HEK293 (cell line): ENCODE data around the gene MCRIP2.
A peak's percentile ranks its signal among the peaks of the same experiment; 100 is the strongest.

Experiments
- CTCF ChIA-PET: fragments of 350-600 bp; formaldehyde crosslinking; extraction: SDS; loops from one replicate; lab custom pipeline; 2021; ENCODE audit warnings: antibody characterized with exemption; lab: Yijun Ruan, JAX
- POLR2A ChIA-PET: fragments of 300-600 bp; formaldehyde crosslinking; extraction: SDS; loops from one replicate; lab custom pipeline; 2020; ENCODE audit warnings: antibody characterized with exemption, inconsistent platforms; lab: Yijun Ruan, JAX
- H3K27ac ChIP-seq: fragments of 200-500 bp; sonication (Bioruptor generic); 2 replicates; pipeline ENCODE4 v1.5.1; 2014; ENCODE audit warnings: low read depth, low read length, control low read depth, inconsistent platforms; ENCODE audit errors: extremely low read depth
- H3K36me3 ChIP-seq, 2 experiments: fragments of 200-500 bp in 1 of 2; sonication (Bioruptor generic) in 1 of 2; 1 replicate in 1 of 2; 2 replicates in 1 of 2; pipeline ENCODE4 v1.5.1; 2014 to 2017; ENCODE audit warnings: inconsistent platforms in 2 of 2, low read length in 2 of 2; ENCODE audit not compliant: control insufficient read depth in 2 of 2, insufficient read depth in 1 of 2
- H3K4me1 ChIP-seq: fragments of 200-500 bp; sonication (Bioruptor generic); 2 replicates; pipeline ENCODE4 v1.5.1; 2014; ENCODE audit warnings: mild to moderate bottlenecking, low read length, inconsistent platforms; ENCODE audit not compliant: control insufficient read depth, insufficient read depth
- H3K4me3 ChIP-seq: 2 replicates; pipeline ENCODE4 v1.5.1; 2011; ENCODE audit warnings: low read depth, mild to moderate bottlenecking, control low read depth, low read length, moderate library complexity
- H3K9me3 ChIP-seq: fragments of 200-500 bp; sonication (Bioruptor generic); 2 replicates; pipeline ENCODE4 v1.5.1; 2014; ENCODE audit warnings: low read depth, low read length, inconsistent platforms; ENCODE audit not compliant: control insufficient read depth, insufficient read depth
- BCL11B ChIP-seq: fragments of 450-650 bp; formaldehyde crosslinking; IDR thresholded peaks from 2 replicates; pipeline ENCODE4 v1.5.1; 2016; ENCODE audit warnings: low read depth, missing biosample characterization, missing genetic modification characterization
- EGR2 ChIP-seq: fragments of 450-650 bp; formaldehyde crosslinking; IDR thresholded peaks from 2 replicates; pipeline ENCODE4 v1.5.1; 2016; ENCODE audit warnings: low read depth, missing biosample characterization, missing genetic modification characterization
- GLI2 ChIP-seq: fragments of 450-650 bp; formaldehyde crosslinking; IDR thresholded peaks from 2 replicates; pipeline ENCODE4; 2017; ENCODE audit warnings: missing biosample characterization, missing genetic modification characterization, low read depth, borderline replicate concordance
- GLIS1 ChIP-seq: fragments of 450-650 bp; formaldehyde crosslinking; IDR thresholded peaks from 2 replicates; pipeline ENCODE4 v1.5.1; 2016; ENCODE audit warnings: missing biosample characterization, missing genetic modification characterization
- GLIS2 ChIP-seq: fragments of 450-650 bp; formaldehyde crosslinking; IDR thresholded peaks from 2 replicates; pipeline ENCODE4 v1.5.1; 2016; ENCODE audit warnings: missing biosample characterization, missing genetic modification characterization
- MYNN ChIP-seq: fragments of 450-650 bp; formaldehyde crosslinking; IDR thresholded peaks from 2 replicates; pipeline ENCODE4 v1.5.1; 2016; ENCODE audit warnings: missing biosample characterization, missing genetic modification characterization, borderline replicate concordance
- TRIM28 ChIP-seq: IDR thresholded peaks from 2 replicates; pipeline ENCODE4 v1.6.1; 2011; ENCODE audit warnings: low read length, control low read depth, borderline replicate concordance
- ZBTB21 ChIP-seq: fragments of 450-650 bp; formaldehyde crosslinking; IDR thresholded peaks from 2 replicates; pipeline ENCODE4 v1.5.1; 2017; ENCODE audit warnings: missing biosample characterization, missing genetic modification characterization
- ZFHX2 ChIP-seq: fragments of 450-650 bp; formaldehyde crosslinking; conservative IDR thresholded peaks from 2 replicates; pipeline ENCODE4 v1.5.1; 2016; ENCODE audit warnings: missing biosample characterization, missing genetic modification characterization
- ZIC2 ChIP-seq: fragments of 450-650 bp; formaldehyde crosslinking; IDR thresholded peaks from 2 replicates; pipeline ENCODE4 v1.5.1; 2016; ENCODE audit warnings: missing biosample characterization, missing genetic modification characterization
- ZNF239 ChIP-seq: fragments of 450-650 bp; formaldehyde crosslinking; IDR thresholded peaks from 2 replicates; pipeline ENCODE4 v1.5.1; 2016; ENCODE audit warnings: missing biosample characterization, missing genetic modification characterization
- ZNF266 ChIP-seq: fragments of 450-650 bp; formaldehyde crosslinking; IDR thresholded peaks from 2 replicates; pipeline ENCODE4 v1.5.1; 2016; ENCODE audit warnings: missing biosample characterization, missing genetic modification characterization, low read depth
- ZNF548 ChIP-seq: fragments of 450-650 bp; formaldehyde crosslinking; IDR thresholded peaks from 2 replicates; pipeline ENCODE4 v1.5.1; 2016; ENCODE audit warnings: missing biosample characterization, missing genetic modification characterization
- ZNF621 ChIP-seq: fragments of 450-650 bp; formaldehyde crosslinking; IDR thresholded peaks from 2 replicates; pipeline ENCODE4 v1.5.1; 2017; ENCODE audit warnings: missing biosample characterization, missing genetic modification characterization
- ZNF624 ChIP-seq: fragments of 450-650 bp; formaldehyde crosslinking; IDR thresholded peaks from 2 replicates; pipeline ENCODE4 v1.5.1; 2017; ENCODE audit warnings: missing biosample characterization, missing genetic modification characterization
- TF ChIP-seq, protein P1 (sequence below): fragments of 450-650 bp; formaldehyde crosslinking; IDR thresholded peaks from 2 replicates; pipeline ENCODE4 v1.5.1; 2016; ENCODE audit warnings: missing biosample characterization, missing genetic modification characterization
- TF ChIP-seq, protein P2 (sequence below): fragments of 450-650 bp; formaldehyde crosslinking; IDR thresholded peaks from 2 replicates; pipeline ENCODE4 v1.5.1; 2017; ENCODE audit warnings: missing biosample characterization, mild to moderate bottlenecking, missing genetic modification characterization, moderate library complexity
- TF ChIP-seq, protein P3 (sequence below): fragments of 450-650 bp; formaldehyde crosslinking; IDR thresholded peaks from 2 replicates; pipeline ENCODE4 v1.5.1; 2017; ENCODE audit warnings: missing biosample characterization, missing genetic modification characterization

MCRIP2 gene

DNA sequence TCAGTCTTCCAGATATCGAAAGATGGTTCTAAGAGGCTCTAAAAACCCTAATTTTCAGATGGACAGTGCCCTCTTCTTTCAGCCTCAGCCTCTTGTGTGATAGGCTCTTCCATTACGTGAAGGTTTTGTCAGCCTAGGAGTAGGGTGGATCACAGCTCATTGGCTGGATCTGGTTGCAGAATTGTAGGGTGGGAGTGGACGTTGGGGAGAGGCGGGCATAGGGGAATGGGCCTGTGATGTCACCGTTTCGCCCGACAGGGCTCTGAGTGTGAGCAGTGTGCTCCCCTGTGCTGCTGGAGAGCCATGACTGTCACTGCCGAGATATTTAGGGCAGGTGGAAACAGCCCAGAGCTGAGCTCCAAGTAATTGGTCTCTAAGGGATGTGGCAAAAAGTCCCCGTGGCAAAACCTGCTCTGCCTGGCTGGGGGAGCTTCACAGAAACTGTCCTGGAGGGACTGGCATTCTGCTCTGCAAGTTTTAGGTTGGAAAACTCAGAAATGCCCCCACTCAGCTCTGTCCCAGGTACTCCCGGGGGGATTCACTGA is 17.0 kb upstream of the MCRIP2 start (continued):
- TF ChIP-seq, protein P1, sequence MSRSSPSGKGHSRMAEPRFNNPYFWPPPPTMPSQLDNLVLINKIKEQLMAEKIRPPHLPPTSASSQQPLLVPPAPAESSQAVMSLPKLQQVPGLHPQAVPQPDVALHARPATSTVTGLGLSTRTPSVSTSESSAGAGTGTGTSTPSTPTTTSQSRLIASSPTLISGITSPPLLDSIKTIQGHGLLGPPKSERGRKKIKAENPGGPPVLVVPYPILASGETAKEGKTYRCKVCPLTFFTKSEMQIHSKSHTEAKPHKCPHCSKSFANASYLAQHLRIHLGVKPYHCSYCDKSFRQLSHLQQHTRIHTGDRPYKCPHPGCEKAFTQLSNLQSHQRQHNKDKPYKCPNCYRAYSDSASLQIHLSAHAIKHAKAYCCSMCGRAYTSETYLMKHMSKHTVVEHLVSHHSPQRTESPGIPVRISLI (tag by site-specific recombination) = no peak

DNA sequence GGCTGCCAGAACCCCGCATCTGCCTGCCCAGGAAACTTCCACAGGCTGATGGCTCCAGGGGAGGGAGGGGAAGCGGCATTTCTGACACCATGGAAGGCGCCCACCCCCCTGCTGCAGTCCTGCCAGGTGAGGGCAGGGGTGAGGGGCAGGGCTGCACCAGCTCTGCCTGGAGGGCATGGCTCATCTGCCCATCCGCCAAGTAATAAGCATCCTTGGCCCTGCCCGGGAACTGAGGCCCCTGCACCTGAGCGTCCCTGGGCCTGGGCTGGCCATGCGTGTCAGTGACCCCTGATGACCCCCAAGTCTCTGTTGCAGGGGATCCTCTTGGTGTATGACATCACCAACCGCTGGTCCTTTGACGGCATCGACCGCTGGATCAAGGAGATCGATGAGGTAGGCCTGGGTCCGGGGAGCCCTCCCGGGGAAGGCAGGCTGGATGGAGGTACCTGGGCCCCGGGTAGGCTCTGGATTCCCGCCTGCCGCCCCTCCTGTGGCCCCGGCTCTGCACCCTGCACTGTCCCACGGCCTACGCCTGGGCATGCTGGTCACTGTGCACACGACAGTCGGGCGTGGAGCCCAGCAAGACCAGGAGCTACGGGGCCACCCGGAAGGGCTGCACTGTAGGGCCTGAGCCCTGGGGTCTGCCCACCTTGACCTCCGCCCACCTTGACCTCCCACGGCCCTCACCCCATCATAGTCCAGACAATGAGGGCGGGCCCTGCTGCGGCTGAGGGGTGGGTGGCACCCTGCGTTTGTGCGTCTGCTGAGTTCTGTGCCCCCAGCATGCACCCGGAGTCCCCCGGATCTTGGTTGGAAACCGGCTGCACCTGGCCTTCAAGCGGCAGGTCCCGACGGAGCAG is 16.3 kb upstream of the MCRIP2 start:
- CTCF ChIA-PET = interaction anchor here (0.6 to 1.3 kb wide), 4 partner anchors 27 to 124 kb away, joined by 3 to 4 read pairs (median 3); no protein-coding TSS in a partner anchor
- H3K4me1 ChIP-seq = no peaks in the 10 kb centered on the region; the same call in 1 of the 2 replicates

DNA sequence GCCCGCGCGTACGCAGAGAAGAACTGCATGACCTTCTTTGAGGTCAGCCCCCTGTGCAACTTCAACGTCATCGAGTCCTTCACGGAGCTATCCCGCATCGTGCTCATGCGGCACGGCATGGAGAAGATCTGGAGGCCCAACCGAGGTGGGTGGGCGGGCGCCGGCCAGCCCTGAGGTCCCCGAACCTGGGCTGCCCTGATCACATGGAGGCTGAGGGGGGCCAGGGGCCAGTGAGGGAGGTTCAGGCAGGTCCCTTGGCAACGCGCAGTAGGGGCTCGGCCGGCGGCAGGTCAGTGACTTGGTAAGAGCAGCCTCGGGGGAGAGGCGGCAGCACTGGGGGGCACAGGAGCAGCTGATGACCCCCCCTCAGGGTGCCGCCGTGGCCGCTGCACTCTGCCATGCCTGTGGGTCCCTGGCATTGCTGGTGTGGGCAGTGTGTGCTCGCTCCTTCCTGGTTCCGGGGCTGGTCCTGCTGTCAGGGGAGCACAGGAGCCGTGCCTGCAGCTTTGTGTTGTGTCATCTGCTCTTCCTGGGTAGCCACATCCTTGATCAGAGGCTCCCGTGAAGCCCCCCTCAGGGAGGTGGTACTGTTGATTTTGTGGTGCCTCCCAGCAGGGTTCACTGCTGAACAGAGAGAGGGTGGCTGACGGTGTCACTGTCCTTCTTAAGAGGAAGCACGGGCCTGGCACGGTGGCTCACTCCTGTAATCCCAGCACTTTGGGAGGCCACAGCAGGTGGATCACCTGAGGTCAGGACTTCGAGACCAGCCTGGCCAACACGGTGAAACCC is 15.5 kb upstream of the MCRIP2 start:
- H3K27ac ChIP-seq = no peak overlapping the region
- no peaks in the 10 kb centered on the region for H3K9me3 ChIP-seq
- peaks cover under 1% of the 10 kb centered on the region; the same call in 1 of the 2 replicates for H3K4me1 ChIP-seq
- ChIA-PET POLR2A (no interaction called here), CTCF (no interaction called here)
- no peak overlapping the region for H3K4me3 ChIP-seq
- TF ChIP-seq ZNF548 (tag by site-specific recombination) (peak; percentile 36; the same call in 1 of the 2 replicates), TRIM28 (no peak), GLIS1 (tag by site-specific recombination) (peak; percentile 39; the same call in 1 of the 2 replicates), ZNF239 (tag by site-specific recombination) (no peak), MYNN (tag by site-specific recombination) (no peak), GLIS2 (tag by site-specific recombination) (peak; percentile 14; the same call in 1 of the 2 replicates), ZIC2 (peak; percentile 70), ZNF624 (no peak), ZBTB21 (tag by site-specific recombination) (no peak), GLI2 (no peak)
- TF ChIP-seq, protein P2, sequence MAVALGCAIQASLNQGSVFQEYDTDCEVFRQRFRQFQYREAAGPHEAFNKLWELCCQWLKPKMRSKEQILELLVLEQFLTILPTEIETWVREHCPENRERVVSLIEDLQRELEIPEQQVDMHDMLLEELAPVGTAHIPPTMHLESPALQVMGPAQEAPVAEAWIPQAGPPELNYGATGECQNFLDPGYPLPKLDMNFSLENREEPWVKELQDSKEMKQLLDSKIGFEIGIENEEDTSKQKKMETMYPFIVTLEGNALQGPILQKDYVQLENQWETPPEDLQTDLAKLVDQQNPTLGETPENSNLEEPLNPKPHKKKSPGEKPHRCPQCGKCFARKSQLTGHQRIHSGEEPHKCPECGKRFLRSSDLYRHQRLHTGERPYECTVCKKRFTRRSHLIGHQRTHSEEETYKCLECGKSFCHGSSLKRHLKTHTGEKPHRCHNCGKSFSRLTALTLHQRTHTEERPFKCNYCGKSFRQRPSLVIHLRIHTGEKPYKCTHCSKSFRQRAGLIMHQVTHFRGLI (tag by site-specific recombination) = no peak
- H3K36me3 ChIP-seq = no peaks in the 10 kb centered on the region

More for the DNA sequence above, 16.3 kb upstream of the MCRIP2 start:
- Histone ChIP-seq H3K27ac (no peak overlapping the region), H3K36me3 (no peaks in the 10 kb centered on the region), H3K9me3 (no peaks in the 10 kb centered on the region), H3K4me3 (no peak overlapping the region)
- TF ChIP-seq BCL11B (tag by site-specific recombination) = 0 out of 2 replicates have a peak, but pooled peaks have one; percentile 29
- TF ChIP-seq ZFHX2 (tag by site-specific recombination) = peak; percentile 50; the same call in 1 of the 2 replicates
- peak; percentile 33; the same call in 1 of the 2 replicates for TF ChIP-seq EGR2 (tag by site-specific recombination)
- TF ChIP-seq ZNF266 (tag by site-specific recombination) = no peak
- TF ChIP-seq, protein P3, sequence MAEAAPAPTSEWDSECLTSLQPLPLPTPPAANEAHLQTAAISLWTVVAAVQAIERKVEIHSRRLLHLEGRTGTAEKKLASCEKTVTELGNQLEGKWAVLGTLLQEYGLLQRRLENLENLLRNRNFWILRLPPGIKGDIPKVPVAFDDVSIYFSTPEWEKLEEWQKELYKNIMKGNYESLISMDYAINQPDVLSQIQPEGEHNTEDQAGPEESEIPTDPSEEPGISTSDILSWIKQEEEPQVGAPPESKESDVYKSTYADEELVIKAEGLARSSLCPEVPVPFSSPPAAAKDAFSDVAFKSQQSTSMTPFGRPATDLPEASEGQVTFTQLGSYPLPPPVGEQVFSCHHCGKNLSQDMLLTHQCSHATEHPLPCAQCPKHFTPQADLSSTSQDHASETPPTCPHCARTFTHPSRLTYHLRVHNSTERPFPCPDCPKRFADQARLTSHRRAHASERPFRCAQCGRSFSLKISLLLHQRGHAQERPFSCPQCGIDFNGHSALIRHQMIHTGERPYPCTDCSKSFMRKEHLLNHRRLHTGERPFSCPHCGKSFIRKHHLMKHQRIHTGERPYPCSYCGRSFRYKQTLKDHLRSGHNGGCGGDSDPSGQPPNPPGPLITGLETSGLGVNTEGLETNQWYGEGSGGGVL (tag by site-specific recombination) = no peak
- no peak for TF ChIP-seq ZNF621 (tag by site-specific recombination)
- POLR2A ChIA-PET = interaction anchor here (0.6 to 1.4 kb wide), 3 partner anchors 11 to 747 kb away, joined by 3 to 5 read pairs (median 3); partner anchors contain the start of gene METTL26
